ENCODE measurements around the gene IGSF6.
"Not testable (repeated sequence)": the region's sequence is repeated elsewhere in the genome, so short reads cannot be mapped to it uniquely, and the experiment has no call there.

The IGSF6 gene

DNA sequence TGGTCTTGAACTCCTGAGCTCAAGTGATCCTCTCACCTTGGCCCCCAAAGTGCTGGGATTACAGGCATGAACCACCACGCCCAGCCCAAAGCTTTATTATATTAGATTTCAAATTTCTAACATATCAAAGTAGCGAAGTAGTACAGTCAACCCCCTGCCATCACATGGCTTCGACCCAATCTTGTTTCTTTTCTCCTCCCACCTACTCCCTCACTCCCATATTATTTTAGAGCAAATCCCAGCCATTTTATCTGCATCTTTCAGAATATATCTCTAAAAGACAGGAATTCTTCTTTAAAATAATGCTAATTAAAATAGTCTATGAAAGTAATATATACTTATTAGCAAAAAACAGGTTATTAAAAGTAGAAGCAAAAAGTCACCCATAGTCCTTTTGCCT lies 893 bp downstream of the IGSF6 start:
- no peak for DNase-seq

DNA sequence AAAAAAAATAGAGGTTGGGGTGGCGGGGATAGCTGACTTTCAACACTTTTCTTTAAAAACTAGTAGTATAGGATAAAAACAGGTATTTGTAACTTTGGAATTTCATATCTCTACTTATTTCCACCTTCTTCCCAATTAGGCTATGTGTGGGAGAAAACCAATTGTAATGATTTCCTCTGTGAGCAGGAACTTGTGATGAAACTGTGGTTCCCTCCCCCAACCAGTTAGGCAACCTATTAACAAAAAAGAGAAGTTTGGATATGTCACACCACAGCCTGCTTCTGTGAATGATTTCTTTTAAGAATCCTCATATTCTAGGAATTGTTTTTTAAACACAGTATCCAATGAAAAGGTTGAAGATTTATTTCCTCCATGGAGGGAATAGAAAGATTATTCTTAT lies 1.9 kb downstream of the IGSF6 start:
- DNase-seq = no peak

DNA sequence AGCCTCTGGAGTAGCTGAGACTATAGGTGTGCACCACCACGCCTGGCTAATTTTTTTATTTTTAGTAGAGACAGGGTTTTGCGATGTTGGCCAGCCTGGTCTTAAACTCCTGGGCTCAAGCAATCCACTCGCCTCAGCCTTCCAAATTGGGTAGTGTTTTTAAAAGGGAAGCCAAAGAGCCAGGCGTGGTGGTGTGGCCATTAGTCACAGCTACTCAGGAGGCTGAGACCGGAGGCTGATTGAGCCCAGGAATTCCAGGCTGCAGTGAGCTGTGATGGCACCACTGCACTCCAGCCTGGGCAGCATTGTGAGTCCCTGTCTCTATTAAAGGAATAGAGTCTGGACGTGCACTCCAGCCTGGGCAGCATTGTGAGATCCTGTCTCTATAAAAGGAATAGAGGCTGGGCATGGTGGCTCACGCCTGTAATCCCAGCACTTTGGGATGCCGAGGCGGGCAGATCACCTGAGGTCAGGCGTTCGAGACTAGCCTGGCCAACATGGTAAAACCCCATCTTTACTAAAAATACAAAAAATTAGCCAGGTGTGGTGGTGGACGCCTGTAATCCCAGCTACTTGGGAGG lies 2.5 kb downstream of the IGSF6 start:
- DNase-seq = not testable (repeated sequence)

DNA sequence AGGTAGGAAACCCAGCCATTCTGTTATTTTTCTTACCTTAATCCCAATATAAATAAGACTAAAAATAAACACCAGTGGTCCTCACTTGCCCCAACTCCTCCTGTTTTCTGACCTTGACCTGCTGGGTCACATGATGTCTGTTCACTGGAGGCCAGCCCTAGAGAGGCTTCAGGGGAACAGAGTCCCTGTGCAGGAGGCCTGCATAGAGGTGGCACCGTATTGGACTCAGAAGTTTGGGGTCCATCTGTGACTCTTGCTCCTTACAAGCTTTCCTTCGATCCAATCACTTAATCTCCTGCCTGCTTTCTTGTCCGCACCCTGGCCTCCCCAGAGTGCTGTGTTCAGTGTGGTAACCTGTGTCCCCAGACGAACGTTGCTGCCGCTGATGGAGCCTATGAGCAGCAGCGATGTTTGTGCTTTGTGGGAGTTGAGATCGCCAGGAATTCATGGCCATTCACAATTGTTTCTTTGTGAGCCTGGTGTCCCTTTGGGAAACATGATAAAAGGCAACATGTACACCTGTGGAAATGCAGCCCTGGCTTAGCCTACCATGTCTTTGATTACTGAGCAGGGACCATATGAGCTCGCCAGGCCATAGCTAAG lies 4.7 kb downstream of the IGSF6 start:
- DNase-seq = no peak

DNA sequence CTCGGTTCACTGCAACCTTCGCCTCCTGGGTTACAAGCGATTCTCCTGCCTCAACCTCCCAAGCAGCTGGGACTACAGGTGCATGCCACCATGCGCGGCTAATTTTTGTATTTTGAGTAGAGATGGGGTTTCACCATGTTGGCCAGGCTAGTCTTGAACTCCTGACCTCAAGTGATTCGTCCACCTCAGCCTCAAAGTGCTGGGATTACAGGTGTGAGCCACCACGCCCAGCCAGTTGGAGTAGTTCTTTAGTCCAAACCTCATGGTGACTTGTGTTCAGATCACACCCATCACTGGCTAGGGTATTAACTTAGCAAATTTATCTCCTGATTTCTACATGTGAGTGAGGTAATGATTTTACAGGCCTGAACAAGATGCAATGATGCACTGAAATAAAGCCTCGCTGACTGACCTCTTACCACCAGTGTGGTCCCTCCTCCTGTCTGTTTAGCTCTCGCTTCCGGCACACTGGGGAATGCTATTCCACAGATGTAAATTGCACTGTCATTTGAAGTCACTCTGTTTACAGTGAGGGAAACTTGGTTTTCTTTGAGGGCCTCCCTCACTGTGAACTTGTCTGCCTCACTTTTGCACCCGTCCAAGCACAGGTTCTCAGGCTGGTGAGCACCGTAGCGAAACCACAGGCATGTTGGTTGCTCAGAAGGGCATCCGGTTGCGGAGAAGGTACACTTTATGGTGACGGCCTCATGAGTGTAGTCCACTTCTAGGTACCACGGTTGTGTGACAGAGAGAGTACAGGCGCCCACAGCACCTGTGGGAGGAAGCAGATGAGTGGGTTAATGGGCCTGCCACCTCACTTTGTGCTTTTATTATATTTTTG lies 5.5 kb downstream of the IGSF6 start:
- DNase-seq = no peak

DNA sequence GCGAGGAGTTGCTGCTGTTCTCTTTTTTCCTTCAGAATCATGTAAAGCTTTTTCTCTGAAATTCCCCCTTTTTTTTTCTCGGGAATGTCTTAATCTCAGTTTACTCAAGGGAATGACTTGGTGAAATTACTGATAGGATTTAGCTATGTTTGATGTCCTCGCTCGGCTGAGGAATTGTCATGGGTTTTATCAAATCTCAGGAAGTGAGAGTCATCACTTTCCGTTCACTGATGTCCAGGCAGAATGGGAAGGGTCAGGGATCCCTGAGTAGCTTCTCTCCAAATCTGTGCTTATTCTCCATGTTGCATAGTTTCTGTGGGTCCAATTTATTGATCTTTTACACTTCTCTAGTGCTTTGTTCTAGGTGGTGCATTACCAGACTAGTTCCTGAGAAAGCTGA lies 6.3 kb downstream of the IGSF6 start:
- no peak for DNase-seq

DNA sequence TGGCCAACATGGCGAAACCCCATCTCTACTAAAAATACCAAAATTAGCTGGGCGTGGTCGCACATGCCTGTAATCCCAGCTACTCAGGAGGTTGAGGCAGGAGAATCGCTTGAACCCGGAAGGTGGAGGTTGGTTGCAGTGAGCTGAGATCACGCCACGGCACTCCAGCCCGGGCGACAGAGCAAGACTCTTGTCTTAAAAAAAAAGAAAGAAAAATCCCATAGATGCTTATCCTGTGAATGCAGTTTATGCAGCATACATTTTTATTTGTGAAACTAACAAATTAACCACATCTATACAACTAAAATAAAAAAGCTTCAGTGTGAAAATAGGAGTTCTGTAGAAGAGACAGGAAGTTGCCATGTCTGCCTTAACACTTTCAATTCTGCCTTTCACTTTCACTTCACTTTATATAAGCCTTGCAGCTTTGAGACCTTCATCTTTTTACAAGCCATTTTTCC lies 7.1 kb downstream of the IGSF6 start:
- no peak for DNase-seq

DNA sequence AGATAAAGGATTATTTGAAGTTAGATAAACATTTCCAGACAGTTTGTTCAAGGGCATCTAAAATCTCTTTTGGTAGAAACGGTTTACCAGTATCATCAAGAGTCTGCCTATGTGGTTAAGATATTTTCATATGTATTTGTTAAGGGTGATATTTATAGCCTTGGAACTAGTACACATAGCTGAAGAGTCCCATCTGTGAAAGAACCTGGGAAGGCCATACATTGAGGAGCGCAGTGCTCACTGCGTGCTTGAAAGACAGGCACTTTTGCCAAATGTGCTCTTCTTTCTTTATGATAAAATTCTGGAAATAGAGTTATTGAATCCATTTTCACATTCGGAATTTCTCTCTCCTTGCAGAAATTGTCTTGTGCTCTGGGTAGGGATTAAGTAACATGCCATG lies 7.7 kb downstream of the IGSF6 start:
- no peak for DNase-seq

DNA sequence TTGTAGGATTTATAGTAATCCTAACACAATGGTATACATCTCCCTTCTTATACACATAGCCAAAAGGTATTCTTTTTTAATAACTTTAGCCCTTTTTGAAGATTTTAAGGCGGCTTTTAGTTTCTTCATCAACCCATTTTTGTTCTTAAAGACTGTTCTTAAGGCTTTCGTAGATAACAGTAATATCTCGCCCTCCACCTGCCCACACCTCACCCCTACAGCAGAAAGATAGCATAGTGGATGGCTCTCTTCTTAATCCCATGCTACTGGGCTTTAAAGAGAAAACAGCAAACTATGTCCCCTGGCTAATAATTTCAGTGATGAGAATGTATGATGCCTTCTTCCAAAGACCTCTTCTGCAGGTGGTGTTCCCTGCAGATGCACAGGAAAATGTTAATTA lies 8.6 kb downstream of the IGSF6 start:
- DNase-seq = no peak

DNA sequence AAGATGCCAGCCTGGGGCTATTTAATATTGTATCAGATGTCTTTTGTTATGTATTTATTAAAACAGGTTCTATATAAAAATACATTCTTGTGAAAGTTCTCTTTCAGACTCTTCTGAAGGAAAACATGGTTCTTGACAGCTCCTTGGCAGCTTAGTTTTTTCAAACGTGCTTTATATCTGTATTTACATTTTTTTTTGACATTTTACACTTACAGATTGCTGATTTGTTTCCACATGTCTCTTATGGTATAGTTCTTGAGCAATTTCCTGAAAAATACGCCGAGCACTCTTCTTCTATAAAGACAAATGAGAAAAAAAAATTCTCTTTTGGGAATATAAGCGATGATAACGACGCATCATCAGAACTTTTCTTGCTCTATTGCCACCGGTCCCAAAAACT lies 9.5 kb downstream of the IGSF6 start:
- no peak for DNase-seq

DNA sequence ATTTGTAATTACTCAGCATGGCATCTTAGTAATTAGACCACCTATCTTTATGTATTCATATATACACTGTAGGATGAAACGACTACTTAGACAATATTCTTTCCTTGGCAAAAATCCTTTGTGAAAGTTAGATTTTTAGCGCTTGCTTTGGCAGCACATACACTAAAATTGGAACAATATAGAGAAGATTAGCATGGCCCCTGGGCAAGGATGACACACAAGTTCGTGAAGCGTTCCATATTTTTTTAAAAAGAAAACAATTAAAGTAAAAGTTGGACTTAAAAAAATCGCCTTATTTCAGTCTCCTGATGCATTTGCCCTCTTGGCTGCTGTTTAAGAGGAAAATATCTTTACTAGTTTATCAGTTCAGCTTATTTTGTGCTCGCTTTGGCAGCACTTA lies 10.5 kb downstream of the IGSF6 start:
- DNase-seq = no peak

DNA sequence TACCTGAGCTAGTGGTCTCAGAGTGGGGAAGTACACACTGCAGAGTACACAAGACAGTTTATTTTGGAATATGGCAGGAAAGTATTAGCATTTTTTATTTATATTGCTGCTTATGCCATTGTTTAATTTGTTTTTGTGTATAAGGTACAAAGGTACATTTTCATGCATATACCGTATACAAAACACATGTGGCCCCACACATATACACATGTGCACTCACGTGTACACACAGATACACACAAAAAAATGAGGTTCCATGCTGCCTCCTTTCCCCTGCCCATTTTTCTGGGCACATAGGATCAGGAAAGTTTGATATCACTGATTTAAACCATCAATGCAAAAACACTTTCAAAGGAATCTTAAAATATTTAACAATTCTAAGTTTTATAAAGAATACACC lies 12.9 kb downstream of the IGSF6 start:
- DNase-seq = no peak

DNA sequence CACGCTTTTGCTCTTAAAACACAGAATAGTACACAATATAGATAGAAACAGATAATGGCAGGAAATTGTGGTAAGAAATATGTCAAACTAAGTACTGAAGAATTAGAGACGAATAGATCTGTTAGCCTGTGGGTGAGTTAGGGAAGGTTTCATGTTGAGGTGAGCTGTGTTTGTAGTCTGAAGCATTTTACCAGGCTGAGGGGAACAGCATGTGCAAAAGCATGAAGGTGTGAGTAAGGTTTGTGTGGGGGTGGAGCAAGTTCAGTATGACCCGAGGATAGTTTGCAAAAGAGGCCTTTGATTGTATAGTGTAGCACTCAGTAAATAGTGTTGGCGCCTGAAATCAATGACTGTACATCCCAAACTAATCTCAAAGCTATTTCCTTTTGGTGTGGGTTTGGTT lies 13.8 kb downstream of the IGSF6 start:
- no peak for DNase-seq

DNA sequence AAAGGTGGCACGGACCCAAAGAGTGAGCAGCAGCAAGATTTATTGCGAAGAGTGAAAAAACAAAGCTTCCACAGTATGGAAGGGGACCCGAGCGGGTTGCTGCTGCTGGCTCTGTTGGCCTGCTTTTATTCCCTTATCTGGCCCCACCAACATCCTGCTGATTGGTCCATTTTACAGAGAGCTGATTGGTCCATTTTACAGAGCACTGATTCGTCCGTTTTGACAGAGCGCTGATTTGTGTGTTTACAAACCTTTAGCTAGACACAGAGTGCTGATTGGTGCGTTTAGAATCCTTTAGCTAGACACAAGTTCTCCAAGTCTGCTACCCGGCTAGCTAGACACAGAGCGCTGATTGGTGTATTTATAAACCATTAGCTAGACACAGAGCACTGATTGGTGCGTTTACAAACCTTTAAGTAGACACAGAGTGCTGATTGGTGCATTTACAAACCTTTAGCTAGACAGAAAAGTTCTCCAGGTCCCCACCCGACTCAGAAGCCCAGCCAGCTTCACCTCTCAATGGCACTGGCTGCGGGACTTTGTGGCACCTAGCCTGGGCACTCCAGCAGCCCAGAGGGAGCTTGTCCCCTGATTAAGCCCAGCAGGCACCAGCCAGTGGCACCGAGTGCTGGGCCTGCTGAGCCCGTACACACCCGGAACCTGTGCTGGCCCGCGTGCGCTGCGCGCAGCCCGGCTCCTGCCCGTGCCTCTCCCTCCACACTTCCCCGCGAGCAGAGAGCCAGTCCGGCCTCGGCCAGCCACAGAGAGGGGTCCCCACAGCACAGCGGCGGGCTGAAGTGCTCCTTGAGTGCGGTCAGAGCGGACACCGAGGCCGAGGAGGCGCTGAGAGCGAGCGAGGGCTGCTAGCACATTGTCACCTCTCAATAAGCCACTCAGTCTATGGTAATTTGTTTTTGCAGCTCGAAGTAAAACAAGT lies 15.1 kb downstream of the IGSF6 start:
- no peak for DNase-seq

DNA sequence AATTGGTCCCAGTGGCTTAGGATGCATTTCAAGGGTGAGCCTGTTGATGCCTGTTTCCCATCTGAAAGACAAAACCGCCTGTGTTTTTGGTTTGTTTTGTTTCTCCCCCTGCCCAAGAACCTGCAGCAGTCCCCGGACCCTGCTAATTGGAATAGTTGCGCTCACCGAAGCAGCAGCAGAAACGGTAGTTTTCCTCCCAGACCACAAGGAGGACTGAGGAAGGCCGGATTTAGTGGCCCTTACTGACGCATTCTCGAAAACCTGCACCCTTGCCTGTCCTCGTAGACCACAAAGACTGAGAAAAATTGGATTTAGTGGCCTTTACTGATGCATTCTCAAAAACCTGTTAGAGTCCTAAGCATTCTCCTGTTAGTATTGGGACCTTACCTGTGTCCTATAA lies 16.7 kb downstream of the IGSF6 start:
- not testable (repeated sequence) for DNase-seq

DNA sequence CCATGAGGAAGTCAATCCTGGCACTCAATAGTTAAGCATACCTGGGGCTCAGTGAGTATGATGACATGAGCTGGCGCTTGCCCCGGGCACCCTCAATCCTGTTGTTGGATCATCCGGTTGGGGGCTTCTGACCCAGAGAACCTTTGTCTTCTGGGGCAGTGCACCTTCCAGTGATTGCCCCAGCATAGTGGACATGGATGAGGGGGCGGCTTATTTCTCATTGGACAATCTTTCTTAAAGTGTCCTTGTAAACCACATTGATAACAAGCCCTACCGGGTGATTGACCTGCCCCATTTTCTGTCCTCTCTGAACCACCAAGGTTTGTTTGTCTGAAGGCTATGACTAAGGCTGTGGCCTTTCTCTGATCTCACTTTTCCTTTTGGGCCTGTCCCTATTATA lies 18.2 kb downstream of the IGSF6 start:
- DNase-seq = no peak

DNA sequence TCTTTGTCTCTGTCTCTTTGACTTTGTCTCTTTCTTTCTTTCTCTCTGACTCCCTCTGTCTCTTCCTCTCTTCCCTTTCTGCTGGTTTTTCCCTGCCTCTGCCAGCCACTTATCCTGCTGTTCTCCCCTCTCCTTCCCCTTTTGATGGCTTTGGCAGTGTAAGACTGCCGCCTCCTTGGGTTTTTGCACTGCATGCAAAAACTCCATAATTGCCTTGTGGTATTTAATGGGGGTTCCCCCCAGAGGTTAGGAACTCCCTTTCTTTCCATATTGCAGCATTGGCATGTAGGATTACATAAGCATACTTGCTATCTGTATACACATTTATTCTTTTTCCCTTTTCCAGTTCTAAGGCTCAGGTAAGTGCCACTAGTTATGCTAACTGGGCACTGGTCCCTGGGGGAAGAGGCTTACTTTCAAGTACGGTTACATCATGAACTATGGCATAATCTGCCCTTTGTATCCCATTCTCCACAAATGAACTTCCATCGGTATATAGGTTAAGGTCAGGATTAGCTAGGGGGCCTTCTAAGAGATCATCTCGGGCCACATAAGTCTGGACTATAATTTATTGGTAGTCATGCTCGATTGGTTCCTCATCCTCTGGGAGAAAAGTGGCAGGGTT lies 20.3 kb downstream of the IGSF6 start:
- not testable (repeated sequence) for DNase-seq

DNA sequence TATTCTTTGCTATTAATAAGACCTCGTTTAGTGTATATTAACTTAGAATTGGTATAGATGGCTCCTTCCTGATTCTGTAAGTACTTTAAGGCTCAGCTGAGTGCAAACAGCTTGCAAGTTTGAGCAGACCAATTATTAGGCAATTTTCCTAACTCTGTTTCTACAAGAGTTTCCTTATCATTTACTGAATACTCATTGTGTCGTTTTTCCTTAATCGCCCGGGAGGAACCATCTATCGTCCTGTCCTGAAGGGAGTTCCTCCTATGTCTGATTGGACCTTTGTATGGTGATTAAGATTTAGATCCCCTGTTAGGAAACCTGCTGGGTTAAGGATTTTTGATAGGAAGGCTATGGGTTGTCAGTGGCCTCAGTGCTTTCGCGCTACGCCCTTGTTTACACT lies 21.0 kb downstream of the IGSF6 start:
- not testable (repeated sequence) for DNase-seq

DNA sequence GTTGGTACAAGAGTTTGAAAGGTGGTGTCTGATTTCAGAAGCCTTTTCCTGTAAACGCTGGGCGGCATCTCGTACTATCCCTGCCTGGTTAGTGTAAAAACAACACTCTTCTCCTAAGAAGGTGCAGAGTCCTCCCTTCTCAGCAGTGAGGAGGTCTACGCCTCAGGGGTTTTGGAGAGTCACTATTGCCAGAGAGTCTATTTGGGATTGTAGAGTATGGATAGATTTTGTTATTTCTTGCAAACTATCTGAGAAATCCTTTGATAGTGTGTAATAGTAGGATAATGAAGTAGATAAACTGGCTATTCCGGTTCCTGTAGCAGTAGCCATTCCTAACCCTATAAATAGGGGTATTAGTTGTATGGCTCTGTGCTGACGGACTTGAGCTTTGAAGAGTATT lies 21.5 kb downstream of the IGSF6 start:
- DNase-seq = not testable (repeated sequence)

DNA sequence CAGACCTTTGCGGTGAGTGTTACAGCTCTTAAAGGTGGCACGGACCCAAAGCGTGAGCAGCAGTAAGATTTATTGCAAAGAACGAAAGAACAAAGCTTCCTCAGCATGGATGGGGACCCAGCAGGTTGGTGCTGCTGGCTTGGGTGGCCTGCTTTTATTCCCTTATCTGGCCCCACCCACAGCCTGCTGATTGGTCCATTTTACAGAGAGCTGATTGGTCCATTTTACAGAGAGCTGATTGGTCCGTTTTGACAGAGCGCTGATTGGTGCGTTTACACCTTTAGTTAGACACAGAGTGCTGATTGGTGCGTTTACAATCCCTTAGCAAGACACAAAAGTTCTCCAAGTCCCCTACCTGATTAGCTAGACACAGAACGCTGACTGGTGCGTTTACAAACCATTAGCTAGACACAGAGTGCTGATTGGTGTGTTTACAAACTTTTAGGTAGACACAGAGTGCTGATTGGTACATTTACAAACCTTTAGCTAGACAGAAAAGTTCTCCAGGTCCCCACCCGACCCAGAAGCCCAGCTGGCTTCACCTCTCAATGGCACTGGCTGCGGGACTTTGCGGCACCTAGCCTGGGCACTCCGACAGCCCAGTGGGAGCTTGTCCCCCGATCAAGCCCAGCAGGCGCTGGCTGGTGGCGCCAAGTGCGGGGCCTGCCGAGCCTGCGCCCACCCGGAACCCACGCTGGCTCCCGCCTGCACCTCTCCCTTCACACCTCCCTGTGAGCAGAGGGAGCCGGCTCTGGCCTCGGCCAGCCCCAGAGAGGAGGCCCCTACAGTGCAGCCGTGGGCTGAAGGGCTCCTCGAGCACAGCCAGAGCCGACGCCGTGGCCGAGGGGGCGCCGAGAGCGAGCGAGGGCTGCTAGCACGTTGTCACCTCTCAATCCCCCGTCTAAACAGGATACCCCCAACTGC lies 22.5 kb downstream of the IGSF6 start:
- not testable (repeated sequence) for DNase-seq

DNA sequence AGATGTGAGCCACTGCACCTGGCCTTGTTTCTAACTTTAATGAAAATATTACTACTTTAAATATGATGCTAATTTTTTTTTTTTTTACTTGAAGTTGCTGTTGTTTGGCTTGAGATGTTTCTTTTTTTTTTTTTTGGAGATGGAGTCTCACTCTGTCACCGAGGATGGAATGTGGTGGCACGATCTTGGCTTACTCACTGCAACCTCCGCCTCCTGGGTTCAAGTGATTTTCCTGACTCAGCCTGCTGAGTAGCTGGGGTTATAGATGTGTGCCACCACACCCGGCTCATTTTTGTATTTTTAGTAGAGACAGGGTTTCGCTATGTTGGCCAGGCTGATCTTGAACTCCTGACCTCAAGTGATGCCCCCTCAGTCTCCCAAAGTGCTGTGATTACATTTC lies 23.6 kb downstream of the IGSF6 start:
- DNase-seq = no peak

Measured in NCI-H187 (cell line).